Posterior vena cava (tissue), 2 donors: ENCODE measurements around the gene XRCC3. TPM values are rescaled to one million over a fixed set of nuclear protein-coding genes. Genes with fewer than 3 reads are reported as not detected.

Source experiments
- DNase-seq: peaks from one replicate; pipeline ENCODE4 v3.0.0-alpha.2; 2020; ENCODE audit warnings: low spot score
- intact Hi-C, 2 donors: fragments of 100-400 bp; cut with DNase I; formaldehyde crosslinking; loops; one replicate each; pipeline versions ENCODE4 v1.14.1 to v1.14.2; 2022 to 2023
- total RNA-seq, 2 donors: library from RNA; stranded (reverse); fragmentation: NEBNext Ultra II Directional; extraction: Animal tissue kit (Norgen Biotek cat#: 25700); gene quantifications; one replicate each; pipeline ENCODE4 v1.2.1, GENCODE V29; 2021
- donor health status: DM: yes; HTN: yes; CAD: no.
- donor health status: DM: yes; HTN: yes; CAD: no.

XRCC3 gene
- total RNA-seq, 2 donors from 2014 or later = 4.0 to 4.9 TPM

- intact Hi-C loops = no loop called here
- peak; percentile 70 for DNase-seq
Observed at GRCh38 chr14:103739793-103740501, 24.7 kb upstream of the XRCC3 start.

- intact Hi-C loops = no loop called here
- no peak for DNase-seq
Observed at GRCh38 chr14:103739466-103739792, 24.2 kb upstream of the XRCC3 start.

GRCh38 chr14:103738701-103739451 lies 23.6 kb upstream of the XRCC3 start:
- intact Hi-C loops = no loop called here
- DNase-seq = peak; percentile 73

- peak; percentile 8 for DNase-seq
Observed at GRCh38 chr14:103738166-103738565, 22.9 kb upstream of the XRCC3 start.

GRCh38 chr14:103737432-103738045 lies 22.3 kb upstream of the XRCC3 start:
- peak; percentile 73 for DNase-seq
- intact Hi-C loops = no loop called here

More at GRCh38 chr14:103738166-103738565, 22.9 kb upstream of the XRCC3 start:
- intact Hi-C loops = no loop called here

GRCh38 chr14:103736546-103737431 lies 21.5 kb upstream of the XRCC3 start:
- peak; percentile 77 for DNase-seq
- intact Hi-C loops = no loop called here

GRCh38 chr14:103735815-103736545 lies 20.7 kb upstream of the XRCC3 start:
- intact Hi-C loops = no loop called here
- peak; percentile 73 for DNase-seq

GRCh38 chr14:103735439-103735814 lies 20.2 kb upstream of the XRCC3 start:
- DNase-seq = peak; percentile 73
- intact Hi-C loops = no loop called here

GRCh38 chr14:103735022-103735421 lies 19.8 kb upstream of the XRCC3 start:
- intact Hi-C loops = no loop called here
- DNase-seq = peak; percentile 72

GRCh38 chr14:103734081-103734888 lies 19.0 kb upstream of the XRCC3 start:
- intact Hi-C loops = no loop called here
- peak; percentile 70 for DNase-seq

- peak; percentile 48 for DNase-seq
- intact Hi-C loops = no loop called here
Observed at GRCh38 chr14:103733651-103734050, 18.4 kb upstream of the XRCC3 start.

GRCh38 chr14:103732868-103733620 lies 17.8 kb upstream of the XRCC3 start:
- DNase-seq = peak; percentile 41
- intact Hi-C loops = no loop called here

- intact Hi-C loops = no loop called here
Observed at GRCh38 chr14:103731916-103732867, 16.9 kb upstream of the XRCC3 start.

GRCh38 chr14:103731481-103731880 lies 16.2 kb upstream of the XRCC3 start:
- intact Hi-C loops = no loop called here
- no peak for DNase-seq

More at GRCh38 chr14:103731916-103732867, 16.9 kb upstream of the XRCC3 start:
- no peak for DNase-seq

- DNase-seq = no peak
- intact Hi-C loops = no loop called here
Observed at GRCh38 chr14:103730490-103731035, 15.3 kb upstream of the XRCC3 start.
